Central memory CD4-positive, alpha-beta T cell (primary cell): ENCODE data around the gene GAA.
"Not testable (repeated sequence)": the region's sequence is repeated elsewhere in the genome, so short reads cannot be mapped to it uniquely, and the experiment has no call there.

Experiments
- DNase-seq: peaks from one replicate; pipeline ENCODE4 v3.0.0; 2022

Gene GAA

DNA sequence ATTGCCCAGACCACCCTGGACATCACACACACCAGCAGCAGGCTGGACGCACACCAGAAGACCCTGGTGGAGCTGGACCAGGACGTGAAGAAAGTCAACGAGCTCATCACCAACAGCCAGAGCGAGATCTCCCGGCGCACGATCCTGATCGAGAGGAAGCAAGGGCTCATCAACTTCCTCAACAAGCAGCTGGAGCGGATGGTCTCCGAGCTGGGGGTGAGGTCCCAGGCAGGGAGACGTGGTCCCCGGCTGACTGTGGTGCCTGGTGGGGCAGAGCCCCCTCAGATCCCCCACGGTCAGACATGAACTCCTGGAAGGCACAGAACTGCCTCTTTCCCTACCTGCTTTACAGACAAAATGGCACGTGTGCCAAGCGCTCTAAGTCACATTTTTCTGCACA, 16.6 kb upstream of the GAA start:
- no peak for DNase-seq

DNA sequence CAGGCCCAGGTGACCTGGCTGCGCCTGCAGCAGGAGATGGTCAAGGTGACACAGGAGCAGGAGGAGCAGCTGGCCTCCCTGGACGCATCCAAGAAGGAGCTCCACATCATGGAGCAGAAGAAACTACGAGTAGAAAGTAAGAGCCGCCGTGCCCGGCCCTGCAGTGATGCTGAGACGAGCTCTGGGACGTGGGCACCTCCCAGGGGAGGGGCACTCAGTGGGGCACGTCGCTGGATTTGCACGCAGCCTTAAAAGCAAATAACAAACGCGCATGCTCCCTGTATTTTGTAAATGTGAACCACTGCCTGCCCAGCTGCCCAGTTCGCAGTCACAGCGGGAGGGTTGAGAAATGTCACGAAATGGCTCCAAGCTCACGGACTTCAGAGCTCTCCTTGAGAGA, 15.3 kb upstream of the GAA start:
- DNase-seq: no peak

DNA sequence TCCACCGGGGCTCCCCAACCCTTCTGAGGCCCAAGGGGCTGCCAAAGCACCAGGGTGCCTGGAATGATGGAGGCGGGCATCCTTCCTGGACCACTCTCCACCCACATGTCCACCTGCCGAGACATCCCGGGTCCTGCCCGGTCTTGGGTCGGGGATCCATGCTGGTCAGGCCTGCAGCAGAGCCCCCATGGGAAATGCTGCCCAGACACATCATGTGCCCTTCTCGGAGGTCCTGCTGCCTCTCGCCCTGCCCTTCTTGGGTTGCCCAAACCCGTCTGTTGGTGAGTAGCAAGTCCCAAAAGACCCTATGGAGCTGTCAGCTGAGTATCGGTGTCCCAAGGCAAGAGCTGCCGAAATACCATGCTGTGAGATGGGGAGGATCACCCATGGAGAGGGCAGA, 14.8 kb upstream of the GAA start:
- DNase-seq: no peak

- DNase-seq: no peak
These were observed 13.8 kb upstream of the GAA start for GRCh38 chr17:80087346-80088265.

GRCh38 chr17:80089762-80090161, 11.6 kb upstream of the GAA start:
- no peak for DNase-seq

GRCh38 chr17:80090164-80090563, 11.2 kb upstream of the GAA start:
- DNase-seq: not testable (repeated sequence)

GRCh38 chr17:80091376-80091775, 10.0 kb upstream of the GAA start:
- no peak for DNase-seq

DNA sequence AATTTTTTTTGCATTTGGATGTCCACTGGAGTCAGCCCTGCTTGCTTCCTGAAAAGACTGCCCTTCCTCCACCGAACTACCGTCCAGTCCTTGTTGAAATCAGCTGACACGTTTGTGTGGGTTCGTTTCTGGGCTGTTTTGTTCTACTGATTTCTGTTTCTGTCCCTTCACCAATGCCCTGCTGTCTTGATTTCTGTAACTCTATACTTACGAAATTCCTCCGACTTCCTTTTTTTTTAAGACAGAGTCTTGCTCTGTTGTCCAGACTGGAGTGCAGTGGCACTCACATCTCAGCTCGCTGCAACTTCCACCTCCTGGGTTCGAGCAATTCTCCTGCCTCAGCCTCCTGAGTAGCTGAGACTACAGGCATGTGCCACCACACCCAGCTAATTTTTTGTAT, 8.4 kb upstream of the GAA start:
- DNase-seq: no peak

DNA sequence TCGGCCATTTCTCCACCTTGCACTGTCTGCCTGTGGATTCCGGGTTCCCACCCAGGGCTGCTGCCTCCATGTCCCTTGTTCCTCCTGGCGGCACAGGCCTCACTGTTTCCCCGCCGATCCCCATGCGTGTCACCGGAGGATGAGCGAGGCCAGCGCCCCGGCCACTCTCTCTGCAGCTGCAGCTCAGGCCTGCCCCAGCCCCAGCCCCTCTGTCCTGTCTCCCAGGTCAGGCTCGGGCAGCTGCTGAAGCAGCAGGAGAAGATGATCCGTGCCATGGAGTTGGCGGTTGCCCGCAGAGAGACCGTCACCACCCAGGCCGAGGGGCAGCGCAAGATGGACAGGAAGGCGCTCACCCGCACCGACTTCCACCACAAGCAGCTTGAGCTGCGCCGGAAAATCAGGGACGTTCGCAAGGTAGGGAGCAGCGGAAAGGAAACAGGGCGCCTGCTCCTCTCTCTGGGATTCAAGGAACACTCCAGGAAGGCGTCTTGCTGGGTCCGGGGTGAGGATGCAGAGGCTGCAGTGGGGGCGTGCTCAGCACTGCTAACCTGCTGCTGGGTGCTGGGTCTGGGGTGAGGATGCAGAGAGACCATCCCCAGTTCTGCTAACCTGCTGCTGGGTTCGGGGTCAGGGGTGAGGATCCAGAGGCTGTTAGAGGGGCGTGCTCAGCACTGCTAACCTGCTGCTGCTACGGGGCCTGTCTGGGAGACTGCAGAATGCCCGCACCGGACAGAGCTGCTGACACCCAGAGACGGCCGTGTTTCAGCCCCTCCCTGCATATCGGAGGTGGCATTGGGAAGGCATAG, 6.1 kb upstream of the GAA start:
- DNase-seq: no peak

DNA sequence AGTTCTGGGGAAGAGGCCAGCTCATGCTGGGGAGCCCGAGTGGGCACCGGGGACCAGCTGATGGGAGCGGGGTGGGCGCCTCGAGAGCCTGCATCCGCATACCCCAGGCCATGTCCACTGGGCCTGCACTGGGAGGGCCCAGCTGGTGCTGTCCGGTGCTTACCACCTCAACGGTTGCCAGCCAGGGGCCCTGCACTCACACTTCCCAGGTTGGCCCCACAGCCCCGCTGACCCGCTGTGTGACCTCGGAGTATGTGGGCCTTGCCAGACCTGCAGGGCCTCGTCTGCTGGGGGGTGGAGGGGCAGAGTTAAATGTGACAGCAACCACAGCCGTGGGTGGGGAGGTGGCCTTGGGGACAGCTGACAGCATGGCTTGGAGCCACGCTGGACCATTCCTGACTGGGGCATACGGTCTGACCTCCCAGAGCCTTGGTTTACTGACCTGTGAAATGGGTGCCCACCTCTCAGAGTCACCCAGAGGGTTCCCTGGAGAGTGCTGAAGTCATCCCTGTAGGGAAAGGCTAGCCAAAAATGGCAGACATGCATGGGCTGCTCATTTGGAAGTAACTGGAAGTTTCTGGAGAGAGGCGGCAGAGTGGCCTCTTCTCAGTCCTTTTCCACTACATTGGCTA, 5.4 kb upstream of the GAA start:
- DNase-seq: no peak

- no peak for DNase-seq
These were observed 4.8 kb upstream of the GAA start for GRCh38 chr17:80096561-80097021.

DNA sequence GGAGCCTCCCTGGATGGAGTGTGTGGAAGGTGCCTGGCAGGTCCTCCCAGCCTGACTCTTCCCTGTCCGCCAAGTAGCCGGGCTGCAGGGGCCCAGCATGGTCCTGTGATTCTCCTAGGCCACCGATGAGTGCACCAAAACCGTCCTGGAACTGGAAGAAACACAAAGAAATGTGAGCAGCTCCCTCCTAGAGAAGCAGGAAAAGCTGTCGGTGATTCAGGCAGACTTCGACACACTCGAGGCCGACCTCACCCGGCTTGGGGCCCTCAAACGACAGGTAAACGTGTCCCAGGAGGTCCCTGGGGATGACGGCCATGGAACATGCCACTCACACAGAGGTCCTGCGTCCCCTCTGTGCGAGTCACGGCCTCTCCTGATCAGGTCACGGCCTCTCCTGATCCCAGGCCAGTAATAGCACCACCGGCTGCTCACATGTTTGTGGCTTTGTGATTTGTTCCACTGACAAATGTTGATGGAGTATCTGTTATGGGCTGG, 4.2 kb upstream of the GAA start:
- no peak for DNase-seq

DNA sequence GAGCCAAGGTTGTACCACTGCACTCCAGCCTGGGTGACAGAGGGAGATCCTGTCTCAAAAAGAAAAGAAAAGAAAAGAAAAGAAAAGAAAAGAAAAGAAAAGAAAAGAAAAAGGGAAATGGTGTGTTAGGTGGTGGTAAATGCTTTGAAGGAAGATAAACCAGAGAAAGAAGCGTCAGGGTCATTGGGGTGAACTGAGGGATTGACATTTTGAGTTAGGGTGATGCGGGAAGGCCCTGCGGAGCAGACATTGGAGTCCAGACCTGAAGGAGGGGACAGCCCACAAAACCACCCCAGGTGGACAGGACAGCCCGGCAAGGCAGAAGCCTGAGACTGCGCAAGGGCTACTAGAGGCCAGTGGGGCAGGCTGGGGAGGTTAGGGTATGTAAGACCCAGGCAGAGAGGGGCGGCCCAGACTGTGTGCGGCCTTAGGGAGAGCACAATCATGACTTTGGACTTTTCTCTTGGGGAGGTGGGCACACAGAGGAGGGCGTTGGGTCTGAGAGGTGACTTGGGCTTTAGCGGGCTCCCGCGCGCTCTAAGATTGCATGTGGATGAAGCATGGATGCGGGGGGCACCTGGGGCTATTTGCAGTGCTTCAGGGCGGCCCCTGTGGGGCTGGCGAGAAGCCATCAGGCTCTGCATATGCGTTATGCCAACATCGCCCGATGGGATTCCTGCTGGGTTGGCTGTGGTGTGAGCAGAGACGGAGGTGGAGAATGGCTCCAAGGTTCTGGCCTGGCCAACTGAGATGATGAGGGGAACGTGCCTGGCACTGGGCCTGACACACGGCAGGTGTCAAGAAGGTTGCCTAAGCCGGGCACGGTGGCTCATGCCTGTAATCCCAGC, 3.3 kb upstream of the GAA start:
- DNase-seq: no peak

DNA sequence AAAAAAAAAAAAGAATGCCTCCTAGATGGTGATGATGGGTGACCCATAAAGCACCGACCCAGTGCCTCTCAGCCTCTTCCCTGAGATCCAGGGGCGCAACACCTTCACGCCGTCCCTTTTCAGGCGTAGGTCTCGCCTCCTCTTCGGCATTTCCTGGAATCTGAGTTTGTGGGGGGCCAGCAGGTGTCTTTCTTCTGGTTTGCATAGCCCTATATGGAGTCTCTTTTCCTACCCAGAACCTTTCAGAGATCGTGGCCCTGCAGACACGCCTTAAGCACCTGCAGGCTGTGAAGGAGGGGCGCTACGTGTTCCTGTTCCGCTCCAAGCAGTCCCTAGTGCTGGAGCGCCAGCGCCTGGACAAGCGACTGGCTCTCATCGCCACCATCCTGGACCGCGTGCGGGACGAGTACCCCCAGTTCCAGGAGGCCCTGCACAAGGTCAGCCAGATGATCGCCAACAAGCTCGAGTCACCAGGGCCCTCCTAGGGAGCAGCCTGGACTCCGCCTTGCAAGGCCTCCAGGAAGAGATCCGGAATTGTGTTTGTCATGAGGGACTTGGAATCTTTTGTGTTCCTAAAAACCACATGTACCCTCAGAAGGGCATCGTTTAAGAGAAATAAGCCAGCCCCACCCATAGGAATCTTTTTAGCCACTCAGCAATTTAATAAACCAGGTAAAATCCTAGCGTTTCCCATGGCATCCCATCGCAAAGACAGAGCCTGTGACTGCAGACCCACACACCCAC, 1.9 kb upstream of the GAA start:
- DNase-seq: no peak

GRCh38 chr17:80100035-80100323, 1.4 kb upstream of the GAA start:
- no peak for DNase-seq

DNA sequence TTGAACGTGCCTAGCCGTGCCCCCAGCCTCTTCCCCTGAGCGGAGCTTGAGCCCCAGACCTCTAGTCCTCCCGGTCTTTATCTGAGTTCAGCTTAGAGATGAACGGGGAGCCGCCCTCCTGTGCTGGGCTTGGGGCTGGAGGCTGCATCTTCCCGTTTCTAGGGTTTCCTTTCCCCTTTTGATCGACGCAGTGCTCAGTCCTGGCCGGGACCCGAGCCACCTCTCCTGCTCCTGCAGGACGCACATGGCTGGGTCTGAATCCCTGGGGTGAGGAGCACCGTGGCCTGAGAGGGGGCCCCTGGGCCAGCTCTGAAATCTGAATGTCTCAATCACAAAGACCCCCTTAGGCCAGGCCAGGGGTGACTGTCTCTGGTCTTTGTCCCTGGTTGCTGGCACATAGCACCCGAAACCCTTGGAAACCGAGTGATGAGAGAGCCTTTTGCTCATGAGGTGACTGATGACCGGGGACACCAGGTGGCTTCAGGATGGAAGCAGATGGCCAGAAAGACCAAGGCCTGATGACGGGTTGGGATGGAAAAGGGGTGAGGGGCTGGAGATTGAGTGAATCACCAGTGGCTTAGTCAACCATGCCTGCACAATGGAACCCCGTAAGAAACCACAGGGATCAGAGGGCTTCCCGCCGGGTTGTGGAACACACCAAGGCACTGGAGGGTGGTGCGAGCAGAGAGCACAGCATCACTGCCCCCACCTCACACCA, 724 bp downstream of the GAA start:
- DNase-seq: peak; percentile 9

DNA sequence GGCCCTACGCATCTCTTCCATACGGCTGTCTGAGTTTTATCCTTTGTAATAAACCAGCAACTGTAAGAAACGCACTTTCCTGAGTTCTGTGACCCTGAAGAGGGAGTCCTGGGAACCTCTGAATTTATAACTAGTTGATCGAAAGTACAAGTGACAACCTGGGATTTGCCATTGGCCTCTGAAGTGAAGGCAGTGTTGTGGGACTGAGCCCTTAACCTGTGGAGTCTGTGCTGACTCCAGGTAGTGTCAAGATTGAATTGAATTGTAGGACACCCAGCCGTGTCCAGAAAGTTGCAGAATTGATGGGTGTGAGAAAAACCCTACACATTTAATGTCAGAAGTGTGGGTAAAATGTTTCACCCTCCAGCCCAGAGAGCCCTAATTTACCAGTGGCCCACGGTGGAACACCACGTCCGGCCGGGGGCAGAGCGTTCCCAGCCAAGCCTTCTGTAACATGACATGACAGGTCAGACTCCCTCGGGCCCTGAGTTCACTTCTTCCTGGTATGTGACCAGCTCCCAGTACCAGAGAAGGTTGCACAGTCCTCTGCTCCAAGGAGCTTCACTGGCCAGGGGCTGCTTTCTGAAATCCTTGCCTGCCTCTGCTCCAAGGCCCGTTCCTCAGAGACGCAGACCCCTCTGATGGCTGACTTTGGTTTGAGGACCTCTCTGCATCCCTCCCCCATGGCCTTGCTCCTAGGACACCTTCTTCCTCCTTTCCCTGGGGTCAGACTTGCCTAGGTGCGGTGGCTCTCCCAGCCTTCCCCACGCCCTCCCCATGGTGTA, 1.5 kb downstream of the GAA start:
- DNase-seq: no peak

- no peak for DNase-seq
These were observed 2.2 kb downstream of the GAA start for GRCh38 chr17:80103449-80104085.

GRCh38 chr17:80104321-80104955, 3.1 kb downstream of the GAA start:
- DNase-seq: no peak
